HL-60 (cell line): Measurements from ENCODE around the gene NRXN3.
A peak's percentile ranks its signal among the peaks of the same experiment; 100 is the strongest.

Experiments used
- DNase-seq, 2 experiments: peaks; one replicate each; pipeline ENCODE4 v3.0.0-alpha.2; 2010 to 2020; ENCODE audit warnings: low read depth in 1 of 2, low spot score in 1 of 2
- H3K27ac ChIP-seq: fragments of 250-450 bp; sonication (Bioruptor Pico); replicated peaks from 2 replicates; pipeline ENCODE4 v1.5.1; 2020; ENCODE audit warnings: mild to moderate bottlenecking, moderate library complexity
- H3K27me3 ChIP-seq: fragments of 250-450 bp; sonication (Bioruptor Pico); 2 replicates; pipeline ENCODE4 v1.5.1; 2021; ENCODE audit warnings: mild to moderate bottlenecking, moderate library complexity; ENCODE audit not compliant: insufficient read depth, poor library complexity, severe bottlenecking
- H3K4me3 ChIP-seq: replicated peaks from 2 replicates; pipeline ENCODE4 v1.5.1; 2011; ENCODE audit warnings: mild to moderate bottlenecking, control low read depth, low read length; ENCODE audit not compliant: insufficient read depth
- CTCF ChIP-seq: IDR thresholded peaks from one replicate; pipeline ENCODE4 v1.5.1; 2011; ENCODE audit warnings: low read length, control low read depth, inconsistent platforms; ENCODE audit not compliant: insufficient read depth
- GABPA ChIP-seq: IDR thresholded peaks from 2 replicates; pipeline ENCODE4 v1.6.1; 2012; ENCODE audit warnings: low read depth
- POLR2AphosphoS5 ChIP-seq: IDR thresholded peaks from 2 replicates; pipeline ENCODE4 v1.6.1; 2012; ENCODE audit warnings: low read depth
- REST ChIP-seq: IDR thresholded peaks from 2 replicates; pipeline ENCODE4 v1.6.1; 2012; ENCODE audit warnings: low read depth; ENCODE audit not compliant: insufficient replicate concordance
- SPI1 ChIP-seq: IDR thresholded peaks from 2 replicates; pipeline ENCODE4 v1.6.1; 2012; ENCODE audit warnings: low read depth, mild to moderate bottlenecking, borderline replicate concordance

NRXN3 gene

DNA sequence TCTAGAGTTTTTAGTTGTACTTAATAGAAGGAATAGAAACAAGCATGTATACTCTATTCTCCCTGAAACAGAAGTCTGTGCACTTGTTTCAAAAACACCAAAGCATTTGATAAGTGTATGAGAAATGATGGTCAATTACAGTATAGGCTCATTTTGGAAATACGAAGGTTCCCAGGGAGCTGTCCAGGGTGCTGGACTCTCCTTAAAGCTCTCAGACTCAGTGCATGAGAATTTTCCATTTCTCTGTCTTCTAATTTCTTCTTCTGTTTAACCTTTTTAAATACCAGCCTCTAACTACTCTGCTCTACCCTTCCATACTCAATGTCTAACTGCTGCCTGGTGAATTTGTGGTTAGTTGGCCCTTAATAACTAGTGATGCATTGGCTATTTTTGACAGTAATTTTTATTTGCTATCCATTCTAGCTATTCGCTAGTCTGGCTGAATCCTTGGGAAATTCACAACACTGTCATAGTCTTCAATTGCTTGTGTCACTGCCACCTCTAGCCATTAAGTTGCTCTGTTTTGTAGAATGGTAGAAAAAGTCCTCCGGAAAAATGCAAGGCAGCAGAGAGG lies 229.2 kb downstream of the NRXN3 start:
- TF ChIP-seq CTCF (no peak), GABPA (no peak), REST (peak; percentile 93), POLR2AphosphoS5 (no peak), SPI1 (no peak)
- no peak for DNase-seq
- H3K27me3 ChIP-seq = no peaks in the 10 kb centered on the region
- no peak overlapping the region for H3K27ac ChIP-seq
- no peak overlapping the region for H3K4me3 ChIP-seq

GRCh38 chr14:78401866-78402265 lies 231.7 kb downstream of the NRXN3 start:
- Histone ChIP-seq H3K4me3 (no peak overlapping the region), H3K27me3 (no peaks in the 10 kb centered on the region), H3K27ac (no peak overlapping the region)
- TF ChIP-seq SPI1 = no peak
- TF ChIP-seq GABPA = no peak
- TF ChIP-seq POLR2AphosphoS5 = no peak
- no peak for TF ChIP-seq CTCF
- TF ChIP-seq REST = no peak
- no peak for DNase-seq

DNA sequence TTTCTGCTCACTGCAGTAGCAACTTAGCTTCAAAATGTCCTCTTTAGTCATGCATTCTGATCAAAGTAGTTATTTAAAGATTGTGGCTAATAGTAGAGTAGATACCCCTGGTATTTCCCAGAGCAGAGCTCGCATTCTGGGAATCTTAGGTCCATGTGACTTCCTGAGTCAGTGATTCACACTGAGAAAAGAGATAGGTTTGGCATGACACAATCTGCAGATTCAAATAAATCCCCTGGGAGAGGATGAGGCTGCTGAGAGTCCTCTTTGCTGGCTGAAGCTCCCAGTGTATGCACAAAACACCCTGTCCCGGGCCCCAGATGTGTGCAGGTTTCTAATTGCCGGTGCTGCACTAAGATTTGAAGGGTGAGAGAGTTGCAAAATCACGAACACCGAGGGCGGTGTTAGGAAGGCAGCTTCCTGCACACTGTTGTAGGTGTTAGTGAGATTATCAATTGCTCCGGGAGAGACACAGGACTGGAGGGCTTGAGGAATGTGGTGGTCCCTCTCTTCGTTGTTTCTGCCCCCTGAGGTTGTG lies 233.2 kb downstream of the NRXN3 start:
- no peaks in the 10 kb centered on the region for H3K27me3 ChIP-seq
- DNase-seq = no peak
- no peak overlapping the region for H3K27ac ChIP-seq
- no peak for TF ChIP-seq SPI1
- TF ChIP-seq GABPA = no peak
- no peak for TF ChIP-seq CTCF
- TF ChIP-seq POLR2AphosphoS5 = no peak
- no peak for TF ChIP-seq REST
- no peak overlapping the region for H3K4me3 ChIP-seq
